Activated CD4-positive, alpha-beta T cell treated with anti-CD3 and anti-CD28 coated beads, Interleukin-10, Interleukin-2, amounts not matched to agents 100 ng/mL and 50 ng/mL, durations not matched to agents 16 hours and 8 hours (primary cell): ENCODE measurements around the gene CA5A.
A peak's percentile ranks its signal among the peaks of the same experiment; 100 is the strongest.
"Not testable (repeated sequence)": the region's sequence is repeated elsewhere in the genome, so short reads cannot be mapped to it uniquely, and the experiment has no call there.

Source experiments
- DNase-seq: peaks from one replicate; pipeline ENCODE4 v3.0.0-alpha.2; 2020

Gene CA5A

GRCh38 chr16:87888346-87888745 is 48.0 kb downstream of the CA5A start:
- not testable (repeated sequence) for DNase-seq

- DNase-seq = not testable (repeated sequence)
Measured at GRCh38 chr16:87887931-87888330, 48.4 kb downstream of the CA5A start.

GRCh38 chr16:87885371-87885967 is 50.9 kb downstream of the CA5A start:
- DNase-seq = not testable (repeated sequence)

- DNase-seq = no peak
Measured at GRCh38 chr16:87882436-87883019, 53.8 kb downstream of the CA5A start.

- no peak for DNase-seq
Measured at GRCh38 chr16:87881324-87882200, 54.8 kb downstream of the CA5A start.

- no peak for DNase-seq
Measured at GRCh38 chr16:87880117-87880696, 56.1 kb downstream of the CA5A start.

- DNase-seq = not testable (repeated sequence)
Measured at GRCh38 chr16:87879411-87880013, 56.8 kb downstream of the CA5A start.

GRCh38 chr16:87878704-87879103 is 57.6 kb downstream of the CA5A start:
- no peak for DNase-seq

- DNase-seq = peak; percentile 56
Measured at GRCh38 chr16:87877942-87878507, 58.3 kb downstream of the CA5A start.

GRCh38 chr16:87874639-87875427 is 61.5 kb downstream of the CA5A start:
- peak; percentile 94 for DNase-seq

GRCh38 chr16:87870418-87871291 is 65.7 kb downstream of the CA5A start:
- DNase-seq = not testable (repeated sequence)

- not testable (repeated sequence) for DNase-seq
Measured at GRCh38 chr16:87869879-87870417, 66.4 kb downstream of the CA5A start.

- peak; percentile 93 for DNase-seq
Measured at GRCh38 chr16:87869061-87869878, 67.1 kb downstream of the CA5A start, which contains the start of gene SLC7A5. SLC7A5 (minus strand) TSS chr16:87869507; CDS start chr16:87869422, 85 bp downstream.

GRCh38 chr16:87868254-87869029 is 67.9 kb downstream of the CA5A start:
- peak; percentile 88 for DNase-seq

- DNase-seq = peak; percentile 74
Measured at GRCh38 chr16:87865902-87866555, 70.3 kb downstream of the CA5A start.

- DNase-seq = no peak
Measured at GRCh38 chr16:87864331-87864989, 71.9 kb downstream of the CA5A start.

GRCh38 chr16:87863327-87863635 is 73.0 kb downstream of the CA5A start:
- DNase-seq = not testable (repeated sequence)
